SK-N-SH (cell line): ENCODE results near the gene MAP4K4. TPM values are rescaled to one million over a fixed set of nuclear protein-coding genes. Genes with fewer than 3 reads are reported as not detected.

Experiments
- CTCF ChIA-PET: fragments of 300-600, 350-600 bp; formaldehyde crosslinking; extraction: SDS; loops from one replicate; lab custom pipeline; 2021; lab: Yijun Ruan, JAX
- POLR2A ChIA-PET: fragments of 350-600 bp; sonication (Branson Sonifier 250); formaldehyde crosslinking; extraction: SDS; loops from one replicate; lab custom pipeline; 2020; ENCODE audit warnings: antibody characterized with exemption, inconsistent platforms; lab: Yijun Ruan, JAX
- DNase-seq: peaks from one replicate; pipeline ENCODE4 v3.0.0; 2012
- H2AFZ ChIP-seq: fragments of 200-600 bp; sonication (generic); 2 replicates; pipeline ENCODE4 v1.8.1; 2016; ENCODE audit warnings: antibody characterized with exemption, mild to moderate bottlenecking, low read depth
- H3F3A ChIP-seq: fragments of 200-600 bp; sonication (generic); replicated peaks from 2 replicates; pipeline ENCODE3; 2016; ENCODE audit warnings: antibody characterized with exemption, mild to moderate bottlenecking; ENCODE audit not compliant: insufficient read depth
- H3K27ac ChIP-seq, 2 experiments: fragments of 200-500 bp in 1 of 2; fragments of 200-600 bp in 1 of 2; sonication (Bioruptor generic) in 1 of 2; sonication (generic), shearing (Covaris generic) in 1 of 2; 2 replicates each; pipeline versions ENCODE4 v1.5.1 to v1.6.1; 2014 to 2016; ENCODE audit warnings: low read depth in 2 of 2, inconsistent platforms in 1 of 2, low read length in 1 of 2, mild to moderate bottlenecking in 1 of 2, mixed read lengths in 1 of 2
- H3K27me3 ChIP-seq: fragments of 200-600 bp; sonication (generic), shearing (Covaris generic); 2 replicates; pipeline ENCODE4 v1.6.1; 2016; ENCODE audit warnings: mixed run types; ENCODE audit not compliant: insufficient read depth
- H3K36me3 ChIP-seq, 2 experiments: fragments of 200-500 bp in 1 of 2; fragments of 200-600 bp in 1 of 2; sonication (Bioruptor generic) in 1 of 2; sonication (generic) in 1 of 2; replicated peaks in 1 of 2; 2 replicates each; pipeline versions ENCODE3 to v1.5.1; 2014 to 2016; ENCODE audit warnings: low read length in 1 of 2, mild to moderate bottlenecking in 1 of 2; ENCODE audit not compliant: insufficient read depth in 2 of 2, control insufficient read depth in 1 of 2
- H3K4me1 ChIP-seq, 2 experiments: fragments of 200-500 bp in 1 of 2; fragments of 200-600 bp in 1 of 2; sonication (Bioruptor generic) in 1 of 2; sonication (generic), shearing (Covaris generic) in 1 of 2; 2 replicates each; pipeline versions ENCODE4 v1.5.1 to v1.6.1; 2014 to 2016; ENCODE audit warnings: low read depth in 1 of 2, low read length in 1 of 2, mixed run types in 1 of 2; ENCODE audit not compliant: insufficient read depth in 2 of 2, control insufficient read depth in 1 of 2
- H3K4me2 ChIP-seq: fragments of 200-600 bp; sonication (generic), shearing (Covaris generic); 2 replicates; pipeline ENCODE4 v1.6.1; 2017; ENCODE audit warnings: mixed run types
- H3K4me3 ChIP-seq, 2 experiments: fragments of 200-500 bp in 1 of 2; fragments of 200-600 bp in 1 of 2; sonication (Bioruptor generic) in 1 of 2; sonication (generic), shearing (Covaris generic) in 1 of 2; 2 replicates each; pipeline versions ENCODE4 v1.5.1 to v1.8.1; 2014 to 2016; ENCODE audit warnings: low read depth in 2 of 2, inconsistent platforms in 1 of 2, low read length in 1 of 2, mild to moderate bottlenecking in 1 of 2, mixed read lengths in 1 of 2, moderate library complexity in 1 of 2
- H3K79me2 ChIP-seq: fragments of 200-600 bp; sonication (generic); 2 replicates; pipeline ENCODE4 v1.8.1; 2017; ENCODE audit warnings: mild to moderate bottlenecking; ENCODE audit not compliant: insufficient read depth
- H3K9ac ChIP-seq: fragments of 200-600 bp; sonication (generic); 2 replicates; pipeline ENCODE4 v1.6.1; 2017; ENCODE audit warnings: mixed run types
- H3K9me2 ChIP-seq: fragments of 200-600 bp; sonication (generic); 2 replicates; pipeline ENCODE4 v1.6.1; 2017; ENCODE audit warnings: mixed run types
- H3K9me3 ChIP-seq: fragments of 200-600 bp; sonication (generic); 2 replicates; pipeline ENCODE4 v1.6.1; 2017; ENCODE audit warnings: mixed run types, mild to moderate bottlenecking, moderate library complexity
- H4K20me1 ChIP-seq: fragments of 200-600 bp; sonication (generic); 2 replicates; pipeline ENCODE4 v1.6.1; 2017; ENCODE audit warnings: mild to moderate bottlenecking, mixed run types; ENCODE audit not compliant: insufficient read depth
- CHD2 ChIP-seq: fragments of 150-350 bp; IDR thresholded peaks from 2 replicates; pipeline ENCODE4 v1.6.1; 2018; ENCODE audit warnings: low read length; ENCODE audit not compliant: partially characterized antibody
- EZH2phosphoT487 ChIP-seq: fragments of 200-600 bp; sonication (generic); IDR thresholded peaks from 2 replicates; pipeline ENCODE4 v1.6.1; 2017; ENCODE audit warnings: low read depth, mixed run types, mild to moderate bottlenecking, antibody characterized with exemption, moderate library complexity, borderline replicate concordance
- FOSL2 ChIP-seq: IDR thresholded peaks from 2 replicates; pipeline ENCODE4 v1.4.0; 2012; ENCODE audit warnings: low read depth, mild to moderate bottlenecking, moderate library complexity, borderline replicate concordance
- MXI1 ChIP-seq: IDR thresholded peaks from 2 replicates; pipeline ENCODE4 v1.6.1; 2012; ENCODE audit warnings: mild to moderate bottlenecking, low read depth, low read length, improper control_type of control experiment
- NFIC ChIP-seq: IDR thresholded peaks from 2 replicates; pipeline ENCODE4 v1.4.0; 2012; ENCODE audit warnings: borderline replicate concordance
- NRF1 ChIP-seq: IDR thresholded peaks from 2 replicates; pipeline ENCODE4 v1.6.1; 2012; ENCODE audit warnings: low read depth, mild to moderate bottlenecking, low read length
- POLR2AphosphoS5 ChIP-seq: IDR thresholded peaks from 2 replicates; pipeline ENCODE4 v1.6.1; 2012; ENCODE audit warnings: low read depth, low read length
- RXRA ChIP-seq: IDR thresholded peaks from 2 replicates; pipeline ENCODE4 v1.4.0; 2012; ENCODE audit warnings: low read depth, mild to moderate bottlenecking, borderline replicate concordance
- SIN3A ChIP-seq: IDR thresholded peaks from 2 replicates; pipeline ENCODE4 v1.6.1; 2012; ENCODE audit warnings: low read depth, mild to moderate bottlenecking, low read length, moderate library complexity, borderline replicate concordance
- SMC3 ChIP-seq: IDR thresholded peaks from 2 replicates; pipeline ENCODE4 v1.6.1; 2012; ENCODE audit warnings: low read depth, low read length, improper control_type of control experiment
- TAF1 ChIP-seq: IDR thresholded peaks from 2 replicates; pipeline ENCODE4 v1.6.1; 2012; ENCODE audit warnings: low read depth, mild to moderate bottlenecking, low read length, moderate library complexity, borderline replicate concordance
- WGBS: methylation state at CpG from one replicate; pipeline ENCODE4 v1.1.6; 2017; ENCODE audit warnings: low lambda C conversion rate; 5-methylcytosine and 5-hydroxymethylcytosine counted together
- polyA plus RNA-seq, 3 experiments: library from polyadenylated mRNA; depleted of rRNA; stranded (reverse); fragments of >200 nt; gene quantifications; 2 replicates each; pipeline ENCODE4 v1.2.3, GENCODE V29; 2012
- TF ChIP-seq, protein P1 (sequence below): fragments of 150-350 bp; IDR thresholded peaks from 2 replicates; pipeline ENCODE4 v1.6.1; 2017; ENCODE audit warnings: antibody characterized with exemption, low read length, low read depth, borderline replicate concordance
- TF ChIP-seq, protein P2 (sequence below): IDR thresholded peaks from 2 replicates; pipeline ENCODE4 v1.4.0; 2012; ENCODE audit warnings: low read depth
- TF ChIP-seq, protein P3 (sequence below): IDR thresholded peaks from 2 replicates; pipeline ENCODE4 v1.4.0; 2012; ENCODE audit warnings: low read depth, borderline replicate concordance

Gene MAP4K4
- polyA plus RNA-seq, 1 of the 3 experiments (the other 2 are of a cell fraction), result 72.9 TPM

DNA sequence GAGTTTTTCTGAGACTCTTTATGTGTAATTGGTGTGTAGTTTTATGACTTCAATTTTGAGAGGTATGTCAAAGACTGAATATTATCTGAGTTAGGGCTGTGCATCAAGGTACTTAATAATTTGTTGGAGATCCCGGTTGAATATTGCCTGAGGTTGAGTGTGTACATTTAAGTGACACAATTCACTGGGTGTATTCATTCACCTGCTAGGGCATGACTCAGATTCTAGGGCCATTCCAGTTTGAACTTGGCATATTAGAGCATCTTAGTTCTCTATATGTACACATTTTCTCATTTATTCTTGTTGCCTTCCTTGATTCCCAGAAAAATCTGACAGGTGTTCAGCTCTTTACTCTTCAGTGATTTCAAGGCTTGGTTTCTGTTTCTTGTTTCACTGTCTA lies 12.5 kb downstream of the MAP4K4 start:
- peak overlapping the region; percentile 10; the same call in 1 of the 2 replicates for H3K4me2 ChIP-seq
- peak overlapping the region; percentile 49 to 54 for H3K27ac ChIP-seq
- H2AFZ ChIP-seq, result no peak overlapping the region
- H3K36me3 ChIP-seq, result peaks cover 0 to 24% of the 10 kb centered on the region in 2 experiments
- H3F3A ChIP-seq, result peaks cover 17% of the 10 kb centered on the region
- no peak for TF ChIP-seq NFIC
- no peak for TF ChIP-seq POLR2AphosphoS5
- no peak for TF ChIP-seq SMC3
- TF ChIP-seq, protein P1, sequence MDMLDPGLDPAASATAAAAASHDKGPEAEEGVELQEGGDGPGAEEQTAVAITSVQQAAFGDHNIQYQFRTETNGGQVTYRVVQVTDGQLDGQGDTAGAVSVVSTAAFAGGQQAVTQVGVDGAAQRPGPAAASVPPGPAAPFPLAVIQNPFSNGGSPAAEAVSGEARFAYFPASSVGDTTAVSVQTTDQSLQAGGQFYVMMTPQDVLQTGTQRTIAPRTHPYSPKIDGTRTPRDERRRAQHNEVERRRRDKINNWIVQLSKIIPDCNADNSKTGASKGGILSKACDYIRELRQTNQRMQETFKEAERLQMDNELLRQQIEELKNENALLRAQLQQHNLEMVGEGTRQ, result no peak
- no peak for TF ChIP-seq TAF1
- ChIA-PET CTCF (interaction anchor here (0.9 to 1.4 kb wide), 6 partner anchors 10 to 291 kb away, joined by 3 to 5 read pairs (median 4); no protein-coding TSS in a partner anchor), POLR2A (interaction anchor here (0.6 kb wide), 1 partner anchor 12 kb away, joined by 3 read pairs; no protein-coding TSS in a partner anchor)
- no peak overlapping the region for H3K4me3 ChIP-seq
- H3K9me3 ChIP-seq, result no peaks in the 10 kb centered on the region
- peaks cover 11 to 52% of the 10 kb centered on the region in 2 experiments for H3K4me1 ChIP-seq
- H3K79me2 ChIP-seq, result peaks cover 100% of the 10 kb centered on the region
- no peak for DNase-seq
- peaks cover 93% of the 10 kb centered on the region for H4K20me1 ChIP-seq
- H3K27me3 ChIP-seq, result no peaks in the 10 kb centered on the region
- H3K9ac ChIP-seq, result no peak overlapping the region
- 89% methylated on average over 1 of the region's 1 CpG for WGBS
- H3K9me2 ChIP-seq, result no peaks in the 10 kb centered on the region

DNA sequence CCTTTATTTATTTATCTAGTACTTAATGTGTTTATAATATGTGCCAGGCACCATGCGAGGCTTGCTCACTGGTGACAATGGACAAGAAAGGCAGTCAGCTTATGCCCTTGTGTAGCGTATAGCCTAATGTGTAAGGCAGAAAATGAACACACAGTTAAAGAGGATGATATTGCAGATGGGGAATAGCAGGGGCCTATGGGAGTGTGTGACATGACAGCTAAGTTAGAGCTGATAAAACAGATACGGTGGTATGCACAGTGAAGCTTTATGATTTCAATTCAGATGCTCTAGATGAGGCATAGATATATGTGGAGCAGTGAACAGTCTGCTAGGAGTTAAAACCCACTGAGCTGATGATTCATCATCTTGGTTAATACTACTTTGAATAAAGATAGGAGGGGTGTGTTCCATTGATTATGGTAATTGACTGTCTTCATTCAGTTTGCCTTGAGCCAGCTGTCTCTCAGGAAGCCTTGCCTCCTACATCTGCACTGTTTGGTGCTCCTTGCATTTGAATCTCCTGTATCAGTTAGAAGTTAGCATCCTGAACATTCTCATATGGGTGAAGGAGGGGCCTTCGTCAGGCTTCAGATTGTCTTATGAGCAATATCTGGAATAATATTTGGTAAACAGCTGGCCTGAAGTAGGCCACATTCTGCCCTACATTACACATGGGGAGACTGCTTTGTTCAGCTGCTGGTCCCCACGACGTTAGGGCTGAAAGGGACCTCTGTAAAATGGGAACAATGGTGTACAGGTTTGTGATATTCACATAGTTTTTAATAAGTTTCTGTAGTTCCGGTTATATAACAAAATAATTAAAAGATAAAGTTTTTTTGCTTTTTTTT lies 13.2 kb downstream of the MAP4K4 start:
- Histone ChIP-seq H2AFZ (no peak overlapping the region), H3K9me2 (no peaks in the 10 kb centered on the region), H3K36me3 (peaks cover 0 to 25% of the 10 kb centered on the region in 2 experiments), H3K79me2 (peaks cover 100% of the 10 kb centered on the region), H3K9ac (no peak overlapping the region), H3K4me2 (peak overlapping the region; percentile 10; the same call in 1 of the 2 replicates), H3K4me3 (no peak overlapping the region), H3K27ac (peak overlapping the region; percentile 49 to 54; a peak in 3 of 4 replicates), H3K4me1 (peaks cover 11 to 50% of the 10 kb centered on the region in 2 experiments), H3F3A (peaks cover 17% of the 10 kb centered on the region), H3K27me3 (no peaks in the 10 kb centered on the region), H3K9me3 (no peaks in the 10 kb centered on the region), H4K20me1 (peaks cover 97% of the 10 kb centered on the region)
- POLR2A ChIA-PET, result interaction anchor here (0.6 kb wide), 1 partner anchor 12 kb away, joined by 3 read pairs; no protein-coding TSS in a partner anchor
- no peak for TF ChIP-seq MXI1
- TF ChIP-seq FOSL2, result peak; percentile 29; the same call in 1 of the 2 replicates
- WGBS, result 81% methylated on average over 7 of the region's 7 CpGs
- CTCF ChIA-PET, result interaction anchor here (0.9 to 1.4 kb wide), 4 partner anchors 10 to 292 kb away, joined by 3 to 5 read pairs (median 4); partner anchors contain the start of gene MAP4K4
- no peak for DNase-seq

DNA sequence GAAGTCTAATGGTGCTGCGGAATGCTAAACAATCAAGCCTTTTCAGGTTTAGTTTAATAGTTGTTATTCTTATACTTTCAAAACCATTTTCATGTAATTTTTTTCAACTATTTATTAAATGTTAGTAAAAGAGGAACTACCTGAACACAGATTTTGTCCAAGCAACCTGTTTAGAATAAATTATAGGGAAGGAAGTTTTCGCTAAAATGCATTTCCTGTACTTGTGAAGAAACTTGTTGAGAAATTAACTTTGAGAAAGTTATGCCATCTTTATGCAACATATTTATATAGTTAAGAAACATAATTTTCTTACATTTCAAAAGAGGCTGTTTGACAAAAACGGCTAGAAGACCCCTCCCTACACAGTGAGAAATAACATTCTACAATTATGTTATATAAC lies 16.6 kb downstream of the MAP4K4 start:
- Histone ChIP-seq H3K79me2 (peaks cover 99% of the 10 kb centered on the region), H3K4me3 (no peak overlapping the region), H2AFZ (no peak overlapping the region), H3K9me2 (no peaks in the 10 kb centered on the region), H3F3A (peaks cover 20% of the 10 kb centered on the region), H3K4me1 (peaks cover 11 to 39% of the 10 kb centered on the region in 2 experiments), H3K36me3 (peaks cover 0 to 27% of the 10 kb centered on the region in 2 experiments), H3K9me3 (no peaks in the 10 kb centered on the region), H3K27me3 (no peaks in the 10 kb centered on the region), H4K20me1 (peaks cover 98% of the 10 kb centered on the region), H3K4me2 (no peak overlapping the region), H3K9ac (no peak overlapping the region), H3K27ac (no peak overlapping the region)
- over 99% methylated on average over 3 of the region's 3 CpGs for WGBS
- ChIA-PET CTCF (no interaction called here), POLR2A (no interaction called here)
- DNase-seq, result no peak
- TF ChIP-seq, protein P2, sequence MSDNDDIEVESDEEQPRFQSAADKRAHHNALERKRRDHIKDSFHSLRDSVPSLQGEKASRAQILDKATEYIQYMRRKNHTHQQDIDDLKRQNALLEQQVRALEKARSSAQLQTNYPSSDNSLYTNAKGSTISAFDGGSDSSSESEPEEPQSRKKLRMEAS, result no peak
- no peak for TF ChIP-seq NRF1
- no peak for TF ChIP-seq NFIC
- no peak for TF ChIP-seq MXI1
- TF ChIP-seq POLR2AphosphoS5, result no peak
- TF ChIP-seq EZH2phosphoT487, result no peak
- no peak for TF ChIP-seq SMC3
- no peak for TF ChIP-seq SIN3A
- TF ChIP-seq, protein P3, sequence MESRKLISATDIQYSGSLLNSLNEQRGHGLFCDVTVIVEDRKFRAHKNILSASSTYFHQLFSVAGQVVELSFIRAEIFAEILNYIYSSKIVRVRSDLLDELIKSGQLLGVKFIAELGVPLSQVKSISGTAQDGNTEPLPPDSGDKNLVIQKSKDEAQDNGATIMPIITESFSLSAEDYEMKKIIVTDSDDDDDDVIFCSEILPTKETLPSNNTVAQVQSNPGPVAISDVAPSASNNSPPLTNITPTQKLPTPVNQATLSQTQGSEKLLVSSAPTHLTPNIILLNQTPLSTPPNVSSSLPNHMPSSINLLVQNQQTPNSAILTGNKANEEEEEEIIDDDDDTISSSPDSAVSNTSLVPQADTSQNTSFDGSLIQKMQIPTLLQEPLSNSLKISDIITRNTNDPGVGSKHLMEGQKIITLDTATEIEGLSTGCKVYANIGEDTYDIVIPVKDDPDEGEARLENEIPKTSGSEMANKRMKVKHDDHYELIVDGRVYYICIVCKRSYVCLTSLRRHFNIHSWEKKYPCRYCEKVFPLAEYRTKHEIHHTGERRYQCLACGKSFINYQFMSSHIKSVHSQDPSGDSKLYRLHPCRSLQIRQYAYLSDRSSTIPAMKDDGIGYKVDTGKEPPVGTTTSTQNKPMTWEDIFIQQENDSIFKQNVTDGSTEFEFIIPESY, result no peak
- TF ChIP-seq CHD2, result no peak
- no peak for TF ChIP-seq RXRA
- TF ChIP-seq, protein P1, result no peak
